ENCODE data around the gene EPHB2.
A peak's percentile ranks its signal among the peaks of the same experiment; 100 is the strongest.
"Not testable (repeated sequence)": the region's sequence is repeated elsewhere in the genome, so short reads cannot be mapped to it uniquely, and the experiment has no call there.

The EPHB2 gene

DNA sequence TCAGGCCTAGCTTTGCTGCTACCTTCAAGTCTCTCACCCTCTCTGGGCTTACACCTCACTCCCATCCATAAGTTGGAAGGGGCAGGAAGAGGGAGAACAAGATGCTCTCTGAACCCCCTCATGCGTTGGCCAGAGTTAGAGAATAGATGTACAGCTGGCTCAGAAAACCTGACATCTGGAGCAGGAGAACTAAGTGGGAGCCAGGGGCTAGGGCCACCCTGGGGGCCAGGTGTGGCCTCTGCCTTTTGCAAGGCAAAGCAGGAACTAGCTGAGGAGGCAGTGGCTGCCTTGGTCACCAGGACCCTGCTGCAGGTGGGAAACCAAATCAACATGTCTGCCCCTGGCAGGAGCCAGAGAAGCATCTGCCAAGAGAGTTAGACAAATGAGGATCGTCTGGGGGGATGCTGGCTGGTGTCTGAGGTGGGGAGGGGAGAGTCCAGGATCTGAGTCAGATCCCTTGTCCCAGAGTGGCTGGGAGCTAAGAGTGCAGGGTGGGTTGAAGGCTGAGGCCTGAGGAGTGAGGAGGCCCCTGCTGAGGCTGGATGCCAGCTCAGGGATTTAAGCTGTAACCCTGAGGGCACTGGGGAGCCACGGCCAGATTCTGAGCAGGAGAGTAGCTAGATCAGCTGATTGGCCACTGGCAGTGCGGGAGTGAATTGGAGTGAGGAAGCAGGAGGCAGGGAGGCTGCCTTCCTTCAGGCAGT is 115.0 kb downstream of the EPHB2 start:
- H3K27me3 Mint-ChIP-seq, result peaks cover 3% of the 10 kb centered on the region
- no peaks in the 10 kb centered on the region for H3K4me1 Mint-ChIP-seq
- ATAC-seq (no peak), DNase-seq (no peak)
- H3K4me3 Mint-ChIP-seq, result no peak overlapping the region
- H3K9me3 Mint-ChIP-seq, result no peaks in the 10 kb centered on the region
- no peak overlapping the region for H3K27ac Mint-ChIP-seq
- H3K36me3 Mint-ChIP-seq (ENCODE audit: low read depth), result no peaks in the 10 kb centered on the region

GRCh38 chr1:22826604-22827580 is 116.3 kb downstream of the EPHB2 start:
- no peaks in the 10 kb centered on the region for H3K36me3 Mint-ChIP-seq (ENCODE audit: low read depth)
- no peak for DNase-seq
- ATAC-seq, result no peak
- no peaks in the 10 kb centered on the region for H3K9me3 Mint-ChIP-seq
- no peak overlapping the region for H3K4me3 Mint-ChIP-seq
- no peaks in the 10 kb centered on the region for H3K4me1 Mint-ChIP-seq
- H3K27ac Mint-ChIP-seq, result no peak overlapping the region
- H3K27me3 Mint-ChIP-seq, result peaks cover 3% of the 10 kb centered on the region

DNA sequence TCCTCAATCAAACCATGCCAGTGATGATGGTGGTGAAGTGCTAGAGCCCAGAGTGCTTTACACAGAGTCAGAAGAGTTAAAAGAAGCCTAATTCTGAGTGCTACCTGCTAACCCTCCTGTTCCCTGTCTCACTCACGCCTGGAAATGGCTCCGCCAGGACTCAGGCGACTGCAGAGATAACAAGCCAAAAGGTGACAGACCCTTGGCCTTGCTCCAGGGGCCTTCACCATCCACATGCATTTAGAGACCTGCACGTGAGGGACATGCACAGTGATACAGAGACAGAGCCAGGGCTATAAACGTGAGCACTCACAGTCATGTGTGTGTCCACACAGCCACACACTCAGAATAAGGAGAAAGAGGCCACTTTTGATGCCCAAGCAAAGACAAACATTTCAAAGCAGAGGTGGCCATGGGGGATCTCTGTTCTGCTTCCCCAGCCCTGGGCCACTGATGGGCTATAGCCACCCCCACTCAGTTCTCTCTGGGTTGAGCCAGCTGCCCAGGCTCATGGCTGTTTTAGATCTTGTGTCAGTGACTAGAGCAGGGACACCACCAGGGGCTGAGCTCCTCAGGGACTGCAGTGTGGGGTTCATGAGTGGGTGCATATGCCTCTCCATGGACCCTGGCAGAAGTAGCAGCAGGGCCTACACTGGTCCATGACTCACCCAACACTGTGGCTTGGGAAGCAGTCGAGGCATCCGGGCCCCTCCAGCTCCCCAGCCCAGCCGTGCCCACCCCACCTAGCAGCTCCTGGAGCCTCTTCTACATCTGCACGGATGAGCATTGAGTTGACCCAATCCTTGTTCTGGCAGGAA is 117.2 kb downstream of the EPHB2 start:
- H3K9me3 Mint-ChIP-seq, result no peaks in the 10 kb centered on the region
- DNase-seq (no peak), ATAC-seq (no peak)
- no peak overlapping the region for H3K27ac Mint-ChIP-seq
- no peaks in the 10 kb centered on the region for H3K36me3 Mint-ChIP-seq (ENCODE audit: low read depth)
- no peaks in the 10 kb centered on the region for H3K4me1 Mint-ChIP-seq
- H3K27me3 Mint-ChIP-seq, result peaks cover 3% of the 10 kb centered on the region
- H3K4me3 Mint-ChIP-seq, result no peak overlapping the region

DNA sequence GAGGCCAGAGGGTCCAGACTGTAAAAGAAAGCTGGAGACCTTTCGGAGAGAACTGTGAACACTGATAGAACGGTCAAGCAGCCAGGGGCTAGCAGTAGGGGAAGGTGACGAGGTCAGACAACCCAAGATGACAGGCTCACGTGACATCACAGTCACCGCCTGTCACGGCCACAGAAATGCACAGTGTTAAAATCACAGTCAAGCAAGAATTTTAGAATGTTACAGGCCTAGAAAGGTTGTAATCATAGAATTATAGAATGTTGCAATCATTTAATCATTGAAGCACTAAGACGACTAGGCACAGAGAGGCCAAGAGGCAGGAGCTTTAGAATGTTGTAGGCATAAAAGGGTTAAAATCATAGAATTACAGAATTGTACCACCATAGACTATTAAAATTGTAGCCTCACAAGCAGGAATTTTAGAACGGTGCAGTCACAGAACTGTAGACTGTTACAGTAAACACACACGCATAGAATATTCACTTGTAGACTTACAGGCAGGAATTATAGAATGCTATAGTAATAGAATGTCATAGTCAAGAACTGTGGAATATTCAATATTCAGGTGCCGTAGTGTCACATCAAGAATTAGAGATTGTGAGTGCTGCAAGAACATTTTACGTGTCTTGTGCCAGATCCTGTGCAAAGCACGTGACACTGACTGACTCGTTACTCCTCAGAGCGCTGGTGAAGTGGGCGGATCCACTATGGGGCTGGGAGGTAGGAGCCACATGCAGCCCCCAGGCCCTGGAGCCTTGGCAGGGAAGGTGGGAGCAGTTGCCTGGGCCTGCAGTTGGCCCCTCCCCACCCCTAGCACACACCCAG is 118.1 kb downstream of the EPHB2 start:
- DNase-seq (no peak), ATAC-seq (no peak)
- no peak overlapping the region for H3K27ac Mint-ChIP-seq
- H3K4me3 Mint-ChIP-seq, result no peak overlapping the region
- H3K4me1 Mint-ChIP-seq, result no peaks in the 10 kb centered on the region
- peaks cover 3% of the 10 kb centered on the region for H3K27me3 Mint-ChIP-seq
- no peaks in the 10 kb centered on the region for H3K9me3 Mint-ChIP-seq
- no peaks in the 10 kb centered on the region for H3K36me3 Mint-ChIP-seq (ENCODE audit: low read depth)

DNA sequence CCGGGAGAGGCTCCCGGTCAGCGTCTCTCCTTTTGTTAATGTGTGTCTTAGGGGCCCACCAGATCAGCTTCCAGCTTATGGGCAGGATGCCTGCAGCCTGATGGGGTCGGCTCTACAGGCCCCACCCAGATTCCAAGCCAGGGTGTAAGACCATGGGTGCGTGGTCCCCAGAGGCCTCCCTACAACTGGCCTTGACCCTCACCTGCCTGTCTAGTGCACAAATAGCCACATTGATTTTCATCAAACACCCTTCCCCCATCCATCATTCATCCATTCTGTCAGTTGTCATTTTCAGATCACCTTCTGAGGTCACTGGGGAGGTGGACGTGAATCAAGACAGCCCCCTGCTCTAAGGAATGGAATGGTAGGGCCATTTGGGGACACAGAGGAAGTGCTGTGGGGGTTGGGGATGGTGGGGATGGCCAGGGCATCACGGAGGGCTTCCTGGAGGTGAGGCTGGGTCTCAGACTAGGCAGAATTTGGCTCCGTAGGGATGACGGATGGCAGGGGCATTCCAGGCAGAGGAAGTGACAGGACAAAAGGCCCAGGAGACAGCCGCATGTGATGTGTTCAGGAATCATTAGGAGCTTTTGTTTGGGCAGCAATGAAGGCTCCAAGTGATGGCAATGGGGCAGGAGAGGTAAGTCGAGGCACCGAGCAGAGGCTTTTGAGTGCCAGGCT is 118.8 kb downstream of the EPHB2 start:
- H3K4me3 Mint-ChIP-seq, result no peak overlapping the region
- no peak overlapping the region for H3K27ac Mint-ChIP-seq
- H3K4me1 Mint-ChIP-seq, result no peaks in the 10 kb centered on the region
- peaks cover 3% of the 10 kb centered on the region for H3K27me3 Mint-ChIP-seq
- H3K9me3 Mint-ChIP-seq, result no peaks in the 10 kb centered on the region
- DNase-seq (no peak), ATAC-seq (no peak)
- no peaks in the 10 kb centered on the region for H3K36me3 Mint-ChIP-seq (ENCODE audit: low read depth)

DNA sequence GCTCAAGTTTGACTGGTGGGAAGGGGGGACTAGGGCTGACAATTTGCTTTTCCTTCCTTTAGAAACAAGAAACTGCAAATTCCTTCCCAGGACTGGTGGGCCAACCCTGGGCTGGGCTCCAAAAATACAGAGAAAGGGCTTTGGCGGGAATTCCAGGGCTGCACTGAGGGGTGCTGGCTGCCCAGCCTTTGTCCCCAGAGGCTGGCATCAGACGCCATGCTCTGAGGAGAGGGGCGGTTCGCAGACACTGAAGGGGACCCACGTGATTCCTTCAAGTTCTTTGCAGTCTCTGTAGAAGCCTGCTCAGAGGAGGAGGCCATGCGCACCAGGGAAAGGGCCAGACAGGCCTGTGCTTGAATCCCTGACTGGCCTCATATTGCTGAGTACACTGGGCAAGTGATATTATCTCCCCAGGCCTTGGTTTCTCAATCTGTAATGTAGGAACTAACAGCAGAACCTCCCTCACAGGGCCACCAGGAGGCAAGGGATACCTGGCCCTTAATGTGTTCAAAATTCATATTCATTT is 119.5 kb downstream of the EPHB2 start:
- ATAC-seq, result no peak
- no peaks in the 10 kb centered on the region for H3K9me3 Mint-ChIP-seq
- H3K27ac Mint-ChIP-seq, result no peak overlapping the region
- H3K27me3 Mint-ChIP-seq, result peaks cover 3% of the 10 kb centered on the region
- no peaks in the 10 kb centered on the region for H3K36me3 Mint-ChIP-seq (ENCODE audit: low read depth)
- H3K4me1 Mint-ChIP-seq, result no peaks in the 10 kb centered on the region
- no peak for DNase-seq
- H3K4me3 Mint-ChIP-seq, result no peak overlapping the region

DNA sequence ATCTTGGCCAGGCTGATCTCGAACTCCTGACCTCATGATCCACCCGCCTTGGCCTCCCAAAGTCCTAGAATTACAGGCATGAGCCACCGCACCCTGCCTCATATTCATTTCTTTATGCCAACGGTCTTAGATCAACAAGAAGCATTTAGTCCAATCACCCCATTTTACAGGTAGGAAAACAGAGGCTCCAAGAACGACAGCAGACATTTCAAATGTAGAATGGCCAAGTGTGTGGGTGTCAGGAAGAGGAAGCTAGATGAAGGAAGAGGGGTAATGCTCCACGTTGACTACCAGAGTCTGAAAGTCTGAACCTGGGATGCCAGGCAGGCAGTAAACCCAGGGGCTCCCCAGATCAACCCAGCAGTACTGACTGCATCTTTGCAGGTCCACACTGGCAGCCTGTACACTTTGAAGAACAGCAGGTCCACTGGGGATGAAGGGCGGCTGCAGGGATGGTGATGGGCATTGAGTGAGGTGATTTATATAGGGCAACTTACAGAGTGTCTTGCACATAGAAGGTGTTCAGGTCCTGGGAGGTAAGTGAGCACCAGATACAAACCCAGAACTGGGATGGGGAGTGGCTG is 120.2 kb downstream of the EPHB2 start:
- Mint-ChIP-seq H3K27ac (no peak overlapping the region), H3K36me3 (ENCODE audit: low read depth) (no peaks in the 10 kb centered on the region), H3K27me3 (peaks cover under 1% of the 10 kb centered on the region), H3K9me3 (no peaks in the 10 kb centered on the region), H3K4me3 (no peak overlapping the region), H3K4me1 (no peaks in the 10 kb centered on the region)
- no peak for ATAC-seq
- no peak for DNase-seq

DNA sequence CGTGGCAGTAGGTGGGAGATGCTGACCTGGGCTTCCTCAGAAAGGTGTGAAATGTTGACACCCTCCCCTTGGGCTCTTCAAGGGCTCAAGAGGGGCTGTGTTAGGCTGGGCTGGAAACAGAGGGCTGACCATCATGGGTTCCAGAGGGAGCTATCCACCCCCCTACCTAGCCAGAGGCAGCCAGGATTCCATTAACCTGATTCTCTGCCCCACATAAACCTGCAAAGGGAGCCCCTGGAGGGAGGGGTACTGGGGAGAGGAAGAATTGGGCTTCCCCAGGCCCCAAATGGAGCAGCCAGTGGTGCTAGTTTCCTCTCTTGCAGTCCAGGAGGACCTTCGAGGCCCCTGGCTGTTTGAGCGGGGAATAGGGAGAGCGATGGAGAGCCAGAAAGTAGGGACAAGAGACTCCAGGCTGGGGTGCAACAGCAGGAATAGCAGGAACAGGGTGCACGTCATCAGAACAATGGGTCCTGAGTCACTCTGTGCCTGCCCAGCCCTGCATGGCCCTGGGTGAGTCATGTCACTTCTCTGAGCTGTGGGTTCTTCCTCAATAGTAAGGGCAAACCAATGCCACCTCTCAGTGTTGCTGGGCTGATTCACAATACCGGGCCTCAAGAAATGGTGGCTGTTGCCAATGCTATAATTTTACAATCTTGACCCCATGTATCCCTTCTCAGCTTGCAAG is 121.2 kb downstream of the EPHB2 start:
- no peak for DNase-seq
- Mint-ChIP-seq H3K36me3 (ENCODE audit: low read depth) (no peaks in the 10 kb centered on the region), H3K4me3 (no peak overlapping the region), H3K27me3 (no peaks in the 10 kb centered on the region), H3K9me3 (no peaks in the 10 kb centered on the region), H3K27ac (no peak overlapping the region), H3K4me1 (no peaks in the 10 kb centered on the region)
- ATAC-seq, result peak; percentile 92

DNA sequence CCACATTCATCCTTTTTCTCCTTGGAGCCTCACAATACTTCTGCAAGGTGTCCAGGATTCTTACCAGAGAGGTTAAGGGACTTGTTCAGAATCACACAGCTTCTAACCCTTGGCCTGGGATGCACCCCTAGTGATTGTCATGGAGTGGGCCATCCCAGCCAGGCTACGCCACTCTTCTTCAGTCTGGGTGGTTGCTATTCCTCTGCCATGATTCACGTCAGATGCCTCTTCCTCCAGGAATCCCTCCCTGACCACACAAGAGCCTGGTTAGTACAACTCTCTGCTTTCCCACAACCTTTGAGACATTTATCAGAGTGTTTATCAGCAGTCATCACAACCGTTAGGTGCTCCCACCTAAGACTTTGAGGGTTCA is 121.8 kb downstream of the EPHB2 start:
- DNase-seq, result no peak

GRCh38 chr1:22833699-22834098 is 123.1 kb downstream of the EPHB2 start:
- Mint-ChIP-seq H3K36me3 (ENCODE audit: low read depth) (no peaks in the 10 kb centered on the region), H3K9me3 (no peaks in the 10 kb centered on the region), H3K27ac (no peak overlapping the region), H3K27me3 (peaks cover 4% of the 10 kb centered on the region), H3K4me1 (no peaks in the 10 kb centered on the region), H3K4me3 (no peak overlapping the region)
- ATAC-seq (no peak), DNase-seq (no peak)

More for the DNA sequence above, 121.8 kb downstream of the EPHB2 start:
- H3K4me1 Mint-ChIP-seq, result no peaks in the 10 kb centered on the region
- H3K9me3 Mint-ChIP-seq, result no peaks in the 10 kb centered on the region
- no peak overlapping the region for H3K4me3 Mint-ChIP-seq
- no peak for ATAC-seq
- H3K27me3 Mint-ChIP-seq, result peaks cover 3% of the 10 kb centered on the region
- H3K27ac Mint-ChIP-seq, result no peak overlapping the region
- no peaks in the 10 kb centered on the region for H3K36me3 Mint-ChIP-seq (ENCODE audit: low read depth)

DNA sequence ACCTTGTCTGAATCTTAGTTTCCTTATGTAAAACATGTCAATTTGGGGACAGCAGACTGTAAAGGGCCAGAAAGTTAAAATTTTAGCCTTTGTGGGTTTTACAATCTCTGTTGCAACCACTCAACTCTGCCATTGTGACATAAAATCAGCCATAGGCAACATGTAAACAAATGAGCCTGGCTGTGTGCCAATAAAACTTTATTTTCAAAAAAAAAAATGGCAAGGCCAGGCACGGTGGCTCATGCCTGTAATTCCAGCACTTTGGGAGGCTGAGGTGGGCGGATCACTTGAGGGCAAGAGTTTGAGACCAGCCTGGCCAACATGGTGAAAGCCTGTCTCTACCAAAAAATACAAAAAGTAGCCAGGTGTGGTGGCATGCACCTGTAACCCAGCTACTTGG is 123.8 kb downstream of the EPHB2 start:
- not testable (repeated sequence) for H3K9me3 Mint-ChIP-seq; H3K4me1 Mint-ChIP-seq; ATAC-seq; H3K4me3 Mint-ChIP-seq; DNase-seq; H3K27ac Mint-ChIP-seq; H3K36me3 Mint-ChIP-seq (ENCODE audit: low read depth); H3K27me3 Mint-ChIP-seq

DNA sequence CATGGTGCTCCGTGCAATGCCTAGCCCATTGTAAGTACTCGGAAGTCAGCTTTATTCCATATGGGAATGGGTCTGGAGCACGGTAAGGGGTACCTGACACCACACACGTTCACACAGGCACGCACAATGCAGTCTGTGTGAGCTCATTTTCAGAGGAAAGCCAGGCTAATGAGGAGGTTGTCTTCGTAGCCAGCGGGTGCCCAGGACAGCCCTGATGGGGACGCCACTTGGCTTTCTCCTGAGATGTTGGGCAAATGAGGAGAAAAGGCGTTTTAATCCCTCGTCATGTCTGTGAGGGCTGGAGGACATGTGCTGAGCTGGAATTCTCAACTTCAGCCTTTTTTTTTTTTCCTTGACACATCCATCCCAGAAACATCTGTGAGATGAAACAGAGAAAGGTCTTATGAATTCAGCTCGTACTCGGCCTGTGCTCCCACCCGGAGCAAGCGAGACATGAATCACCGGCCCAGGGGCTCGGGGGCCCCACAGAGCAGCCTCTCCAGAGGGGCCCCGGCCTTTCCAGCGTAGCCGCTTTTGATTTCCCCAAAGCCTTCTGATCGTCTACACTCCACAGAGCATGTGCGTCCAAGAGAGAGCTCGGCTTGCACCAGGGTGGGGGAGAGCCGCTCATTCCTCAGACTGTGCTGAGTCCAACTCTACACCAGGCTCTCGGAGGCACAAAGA is 125.1 kb downstream of the EPHB2 start:
- Mint-ChIP-seq H3K27ac (no peak overlapping the region), H3K36me3 (ENCODE audit: low read depth) (no peaks in the 10 kb centered on the region), H3K27me3 (peaks cover 8% of the 10 kb centered on the region), H3K9me3 (no peaks in the 10 kb centered on the region), H3K4me1 (no peaks in the 10 kb centered on the region), H3K4me3 (no peak overlapping the region)
- no peak for DNase-seq
- no peak for ATAC-seq

Measured in activated naive CD8-positive, alpha-beta T cell treated with anti-CD3 and anti-CD28 coated beads, Interleukin-2, amount 50 U/mL, for 24 hours (primary cell).